Neuron (in vitro differentiated cells): Measurements from ENCODE around the gene MISP.
"Not testable (repeated sequence)": the region's sequence is repeated elsewhere in the genome, so short reads cannot be mapped to it uniquely, and the experiment has no call there.

Source experiments
- H2AFZ ChIP-seq: one replicate; pipeline ENCODE4 v1.6.1; 2013; ENCODE audit warnings: low read depth, mild to moderate bottlenecking, inconsistent platforms, low read length, moderate library complexity
- H3K27me3 ChIP-seq: one replicate; pipeline ENCODE4 v1.6.1; 2013; ENCODE audit warnings: low read length; ENCODE audit not compliant: insufficient read depth
- H3K36me3 ChIP-seq: one replicate; pipeline ENCODE4 v1.6.1; 2013; ENCODE audit warnings: low read length; ENCODE audit not compliant: insufficient read depth
- H3K4me1 ChIP-seq: one replicate; pipeline ENCODE4 v1.6.1; 2013; ENCODE audit warnings: low read length; ENCODE audit not compliant: insufficient read depth
- H3K4me3 ChIP-seq: 2 replicates; pipeline ENCODE4 v1.5.1; 2013; ENCODE audit warnings: mild to moderate bottlenecking, low read length, moderate library complexity
- H3K9me3 ChIP-seq: one replicate; pipeline ENCODE4 v1.6.1; 2013; ENCODE audit warnings: low read length

MISP gene

GRCh38 chr19:718251-718951 lies 32.5 kb upstream of the MISP start:
- Histone ChIP-seq H3K36me3 (no peaks in the 10 kb centered on the region), H3K9me3 (peaks cover 3% of the 10 kb centered on the region), H3K4me3 (no peak overlapping the region), H3K4me1 (peaks cover 38% of the 10 kb centered on the region), H2AFZ (no peak overlapping the region), H3K27me3 (no peaks in the 10 kb centered on the region)

GRCh38 chr19:718991-719512 lies 31.9 kb upstream of the MISP start:
- Histone ChIP-seq H3K36me3 (no peaks in the 10 kb centered on the region), H3K9me3 (peaks cover 3% of the 10 kb centered on the region), H3K4me3 (no peak overlapping the region), H3K4me1 (peaks cover 39% of the 10 kb centered on the region), H3K27me3 (no peaks in the 10 kb centered on the region), H2AFZ (no peak overlapping the region)

GRCh38 chr19:719636-720344 lies 31.1 kb upstream of the MISP start:
- Histone ChIP-seq H3K4me1 (peaks cover 39% of the 10 kb centered on the region), H3K36me3 (no peaks in the 10 kb centered on the region), H2AFZ (no peak overlapping the region), H3K4me3 (no peak overlapping the region), H3K27me3 (no peaks in the 10 kb centered on the region), H3K9me3 (peaks cover 3% of the 10 kb centered on the region)

GRCh38 chr19:720345-721160 lies 30.4 kb upstream of the MISP start:
- no peak overlapping the region for H2AFZ ChIP-seq
- no peaks in the 10 kb centered on the region for H3K27me3 ChIP-seq
- H3K4me3 ChIP-seq, result peak overlapping the region; percentile 17
- no peaks in the 10 kb centered on the region for H3K36me3 ChIP-seq
- no peaks in the 10 kb centered on the region for H3K9me3 ChIP-seq
- peaks cover 39% of the 10 kb centered on the region for H3K4me1 ChIP-seq

DNA sequence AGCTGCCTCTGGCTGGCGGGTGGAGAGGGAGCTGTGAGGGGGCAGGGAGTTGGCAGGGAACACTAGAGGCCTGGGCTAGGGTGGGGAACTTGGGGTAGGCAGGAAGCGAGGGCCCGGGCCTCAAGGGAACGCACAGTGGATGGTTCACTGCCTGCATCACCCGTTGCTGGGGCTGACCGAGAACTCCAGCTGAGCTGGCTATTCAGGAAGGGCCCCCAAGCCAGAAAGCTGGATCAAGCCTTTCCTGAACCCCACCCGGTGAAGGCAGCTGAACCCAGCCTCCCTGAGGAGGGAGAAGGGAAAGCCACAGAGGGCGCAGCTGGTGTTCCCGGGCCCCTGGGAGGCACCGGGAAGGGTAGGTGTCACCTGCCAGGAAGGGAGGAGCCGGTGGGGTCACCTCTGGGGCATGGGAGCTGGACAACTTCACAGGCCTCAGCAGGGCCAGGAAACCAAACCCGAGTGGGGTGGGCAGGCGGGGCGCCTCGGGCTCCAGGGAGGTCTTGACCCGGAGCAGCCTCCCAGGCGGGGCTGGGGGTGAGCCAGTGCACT lies 28.3 kb upstream of the MISP start:
- Histone ChIP-seq H3K4me1 (peaks cover 34% of the 10 kb centered on the region), H3K27me3 (no peaks in the 10 kb centered on the region), H3K36me3 (peaks cover 4% of the 10 kb centered on the region), H2AFZ (no peak overlapping the region), H3K9me3 (no peaks in the 10 kb centered on the region), H3K4me3 (no peak overlapping the region)

DNA sequence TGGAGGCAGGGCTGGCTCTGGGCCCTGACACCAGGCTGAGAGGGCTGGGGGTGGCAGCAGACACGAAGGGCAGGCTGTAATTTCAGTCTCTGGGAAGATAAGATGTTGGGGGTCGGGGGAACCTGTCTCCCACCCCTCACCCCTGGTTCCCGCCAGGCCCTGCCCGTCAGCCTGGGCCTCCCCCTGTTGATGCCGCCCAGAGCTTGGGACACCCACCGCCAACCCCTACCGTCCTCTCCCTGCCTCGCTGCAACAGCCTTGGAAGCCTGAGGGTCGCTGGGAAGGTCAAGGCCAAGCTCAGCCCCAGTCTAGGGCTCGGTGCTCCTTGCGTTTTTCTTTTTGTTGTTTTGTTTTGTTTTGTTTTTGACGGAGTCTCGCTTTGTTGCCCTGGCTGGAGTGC lies 27.7 kb upstream of the MISP start:
- peaks cover 32% of the 10 kb centered on the region for H3K4me1 ChIP-seq
- no peak overlapping the region for H2AFZ ChIP-seq
- H3K4me3 ChIP-seq, result no peak overlapping the region
- no peaks in the 10 kb centered on the region for H3K9me3 ChIP-seq
- no peaks in the 10 kb centered on the region for H3K27me3 ChIP-seq
- peaks cover 9% of the 10 kb centered on the region for H3K36me3 ChIP-seq

- H3K27me3 ChIP-seq, result no peaks in the 10 kb centered on the region
- H3K9me3 ChIP-seq, result no peaks in the 10 kb centered on the region
- no peak overlapping the region for H2AFZ ChIP-seq
- H3K4me1 ChIP-seq, result peaks cover 27% of the 10 kb centered on the region
- peaks cover 9% of the 10 kb centered on the region for H3K36me3 ChIP-seq
- no peak overlapping the region for H3K4me3 ChIP-seq
Observed at GRCh38 chr19:723714-724113, 27.2 kb upstream of the MISP start.

- H3K27me3 ChIP-seq, result no peaks in the 10 kb centered on the region
- H3K9me3 ChIP-seq, result no peaks in the 10 kb centered on the region
- H3K4me1 ChIP-seq, result peaks cover 15% of the 10 kb centered on the region
- peaks cover 18% of the 10 kb centered on the region for H3K36me3 ChIP-seq
- no peak overlapping the region for H3K4me3 ChIP-seq
- H2AFZ ChIP-seq, result no peak overlapping the region
Observed at GRCh38 chr19:725461-726089, 25.3 kb upstream of the MISP start.

- Histone ChIP-seq H3K36me3 (peaks cover 26% of the 10 kb centered on the region), H3K9me3 (no peaks in the 10 kb centered on the region), H3K4me1 (peaks cover 8% of the 10 kb centered on the region), H2AFZ (no peak overlapping the region), H3K4me3 (no peak overlapping the region), H3K27me3 (no peaks in the 10 kb centered on the region)
Observed at GRCh38 chr19:726993-727956, 23.6 kb upstream of the MISP start.

GRCh38 chr19:728011-728410 lies 22.9 kb upstream of the MISP start:
- peaks cover 5% of the 10 kb centered on the region for H3K4me1 ChIP-seq
- H3K4me3 ChIP-seq, result no peak overlapping the region
- no peaks in the 10 kb centered on the region for H3K9me3 ChIP-seq

DNA sequence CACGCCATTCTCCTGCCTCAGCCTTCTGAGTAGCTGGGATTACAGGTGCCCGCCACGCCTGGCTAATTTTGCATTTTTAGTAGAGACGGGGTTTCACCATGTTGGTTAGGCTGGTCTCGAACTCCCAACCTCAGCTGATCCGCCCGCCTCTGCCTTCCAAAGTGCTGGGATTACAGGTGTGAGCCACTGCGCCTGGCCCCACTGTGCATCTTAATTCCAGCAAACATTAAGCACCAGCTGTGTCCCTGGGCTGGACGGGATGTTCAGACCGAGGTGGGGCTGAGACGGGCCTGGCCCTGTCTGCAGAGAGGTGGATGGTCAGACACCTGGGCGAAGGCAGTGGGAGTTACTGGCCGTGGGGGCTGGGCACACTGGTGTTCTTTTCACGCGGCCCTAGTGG lies 21.3 kb upstream of the MISP start:
- not testable (repeated sequence) for H3K9me3 ChIP-seq, H3K4me3 ChIP-seq, H3K4me1 ChIP-seq, H2AFZ ChIP-seq, H3K27me3 ChIP-seq
- peaks cover 30% of the 10 kb centered on the region for H3K36me3 ChIP-seq

More at GRCh38 chr19:728011-728410, 22.9 kb upstream of the MISP start:
- no peak overlapping the region for H2AFZ ChIP-seq
- peaks cover 26% of the 10 kb centered on the region for H3K36me3 ChIP-seq
- no peaks in the 10 kb centered on the region for H3K27me3 ChIP-seq
